WTC11 (cell line): ENCODE results near the gene RWDD1.

ENCODE experiments used
- CBFB ChIP-seq: sonication (generic); formaldehyde crosslinking; IDR thresholded peaks from 2 replicates; pipeline ENCODE4 v1.8.1; 2022; ENCODE audit warnings: mild to moderate bottlenecking, low read depth, missing genetic modification reagents
- ESRRA ChIP-seq: sonication (generic); formaldehyde crosslinking; IDR thresholded peaks from 2 replicates; pipeline ENCODE4 v1.8.1; 2022; ENCODE audit warnings: mild to moderate bottlenecking, missing genetic modification reagents, borderline replicate concordance
- NR2C2 ChIP-seq: sonication (generic); formaldehyde crosslinking; IDR thresholded peaks from 2 replicates; pipeline ENCODE4 v1.8.0; 2022; ENCODE audit warnings: mild to moderate bottlenecking, missing genetic modification reagents
- OVOL2 ChIP-seq: fragments of 250-450 bp; sonication (Bioruptor Pico); IDR thresholded peaks from 2 replicates; pipeline ENCODE4 v1.9.0; 2021; ENCODE audit warnings: mild to moderate bottlenecking, borderline replicate concordance
- SP1 ChIP-seq: sonication (generic); formaldehyde crosslinking; conservative IDR thresholded peaks from 2 replicates; pipeline ENCODE4 v1.8.1; 2022; ENCODE audit warnings: missing genetic modification reagents
- TEAD4 ChIP-seq: sonication (generic); formaldehyde crosslinking; IDR thresholded peaks from 2 replicates; pipeline ENCODE4 v1.8.0; 2022; ENCODE audit warnings: mild to moderate bottlenecking, missing genetic modification reagents
- ZNF121 ChIP-seq: sonication (generic); formaldehyde crosslinking; IDR thresholded peaks from 2 replicates; pipeline ENCODE4 v1.8.0; 2023; ENCODE audit warnings: missing genetic modification reagents
- TF ChIP-seq, protein P1 (sequence below): fragments of 200-600 bp; IDR thresholded peaks from 2 replicates; pipeline ENCODE4 v1.8.0; 2022; ENCODE audit warnings: antibody characterized with exemption
- TF ChIP-seq, protein P2 (sequence below): sonication (generic); formaldehyde crosslinking; IDR thresholded peaks from 2 replicates; pipeline ENCODE4 v1.8.0; 2022; ENCODE audit warnings: mild to moderate bottlenecking, missing genetic modification reagents
- TF ChIP-seq, protein P3 (sequence below): sonication (generic); formaldehyde crosslinking; conservative IDR thresholded peaks from 2 replicates; pipeline ENCODE4 v1.8.1; 2022; ENCODE audit warnings: mild to moderate bottlenecking, missing genetic modification reagents
- TF ChIP-seq, protein P4 (sequence below): sonication (generic); formaldehyde crosslinking; IDR thresholded peaks from 2 replicates; pipeline ENCODE4 v1.8.1; 2023; ENCODE audit warnings: mild to moderate bottlenecking, missing genetic modification reagents, borderline replicate concordance
- TF ChIP-seq, protein P5 (sequence below): sonication (generic); formaldehyde crosslinking; IDR thresholded peaks from 2 replicates; pipeline ENCODE4 v1.8.0; 2022; ENCODE audit warnings: mild to moderate bottlenecking, missing genetic modification reagents

DNA sequence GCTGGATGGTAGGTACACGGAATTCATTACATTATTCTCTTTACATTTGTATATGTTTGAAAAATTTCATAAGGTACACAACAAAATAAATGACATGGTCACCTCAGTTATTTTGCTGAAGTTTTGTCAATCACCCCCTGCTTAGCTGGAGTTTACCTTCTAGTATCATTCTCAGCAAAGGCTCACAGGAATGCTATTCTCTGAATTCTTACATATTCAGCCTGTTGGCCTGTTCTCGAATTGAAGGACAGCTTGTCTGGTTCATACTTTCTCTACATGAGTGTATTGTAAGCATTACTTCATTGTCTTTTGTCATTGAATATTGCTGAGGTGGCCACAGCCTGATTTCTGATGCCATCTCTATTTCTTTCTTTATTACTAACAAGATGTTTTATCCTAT, 47.1 kb upstream of the RWDD1 start:
- TF ChIP-seq, protein P1, sequence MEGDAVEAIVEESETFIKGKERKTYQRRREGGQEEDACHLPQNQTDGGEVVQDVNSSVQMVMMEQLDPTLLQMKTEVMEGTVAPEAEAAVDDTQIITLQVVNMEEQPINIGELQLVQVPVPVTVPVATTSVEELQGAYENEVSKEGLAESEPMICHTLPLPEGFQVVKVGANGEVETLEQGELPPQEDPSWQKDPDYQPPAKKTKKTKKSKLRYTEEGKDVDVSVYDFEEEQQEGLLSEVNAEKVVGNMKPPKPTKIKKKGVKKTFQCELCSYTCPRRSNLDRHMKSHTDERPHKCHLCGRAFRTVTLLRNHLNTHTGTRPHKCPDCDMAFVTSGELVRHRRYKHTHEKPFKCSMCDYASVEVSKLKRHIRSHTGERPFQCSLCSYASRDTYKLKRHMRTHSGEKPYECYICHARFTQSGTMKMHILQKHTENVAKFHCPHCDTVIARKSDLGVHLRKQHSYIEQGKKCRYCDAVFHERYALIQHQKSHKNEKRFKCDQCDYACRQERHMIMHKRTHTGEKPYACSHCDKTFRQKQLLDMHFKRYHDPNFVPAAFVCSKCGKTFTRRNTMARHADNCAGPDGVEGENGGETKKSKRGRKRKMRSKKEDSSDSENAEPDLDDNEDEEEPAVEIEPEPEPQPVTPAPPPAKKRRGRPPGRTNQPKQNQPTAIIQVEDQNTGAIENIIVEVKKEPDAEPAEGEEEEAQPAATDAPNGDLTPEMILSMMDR: no peak
- TF ChIP-seq NR2C2 (CRISPR knock-in tag) (no peak), ZNF121 (CRISPR knock-in tag) (no peak), TEAD4 (no peak), ESRRA (CRISPR knock-in tag) (no peak), SP1 (CRISPR knock-in tag) (no peak), CBFB (CRISPR knock-in tag) (no peak), OVOL2 (CRISPR knock-in tag) (no peak)
- TF ChIP-seq, protein P2, sequence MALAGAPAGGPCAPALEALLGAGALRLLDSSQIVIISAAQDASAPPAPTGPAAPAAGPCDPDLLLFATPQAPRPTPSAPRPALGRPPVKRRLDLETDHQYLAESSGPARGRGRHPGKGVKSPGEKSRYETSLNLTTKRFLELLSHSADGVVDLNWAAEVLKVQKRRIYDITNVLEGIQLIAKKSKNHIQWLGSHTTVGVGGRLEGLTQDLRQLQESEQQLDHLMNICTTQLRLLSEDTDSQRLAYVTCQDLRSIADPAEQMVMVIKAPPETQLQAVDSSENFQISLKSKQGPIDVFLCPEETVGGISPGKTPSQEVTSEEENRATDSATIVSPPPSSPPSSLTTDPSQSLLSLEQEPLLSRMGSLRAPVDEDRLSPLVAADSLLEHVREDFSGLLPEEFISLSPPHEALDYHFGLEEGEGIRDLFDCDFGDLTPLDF: no peak
- TF ChIP-seq, protein P3, sequence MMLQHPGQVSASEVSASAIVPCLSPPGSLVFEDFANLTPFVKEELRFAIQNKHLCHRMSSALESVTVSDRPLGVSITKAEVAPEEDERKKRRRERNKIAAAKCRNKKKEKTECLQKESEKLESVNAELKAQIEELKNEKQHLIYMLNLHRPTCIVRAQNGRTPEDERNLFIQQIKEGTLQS (CRISPR knock-in tag): no peak
- TF ChIP-seq, protein P4, sequence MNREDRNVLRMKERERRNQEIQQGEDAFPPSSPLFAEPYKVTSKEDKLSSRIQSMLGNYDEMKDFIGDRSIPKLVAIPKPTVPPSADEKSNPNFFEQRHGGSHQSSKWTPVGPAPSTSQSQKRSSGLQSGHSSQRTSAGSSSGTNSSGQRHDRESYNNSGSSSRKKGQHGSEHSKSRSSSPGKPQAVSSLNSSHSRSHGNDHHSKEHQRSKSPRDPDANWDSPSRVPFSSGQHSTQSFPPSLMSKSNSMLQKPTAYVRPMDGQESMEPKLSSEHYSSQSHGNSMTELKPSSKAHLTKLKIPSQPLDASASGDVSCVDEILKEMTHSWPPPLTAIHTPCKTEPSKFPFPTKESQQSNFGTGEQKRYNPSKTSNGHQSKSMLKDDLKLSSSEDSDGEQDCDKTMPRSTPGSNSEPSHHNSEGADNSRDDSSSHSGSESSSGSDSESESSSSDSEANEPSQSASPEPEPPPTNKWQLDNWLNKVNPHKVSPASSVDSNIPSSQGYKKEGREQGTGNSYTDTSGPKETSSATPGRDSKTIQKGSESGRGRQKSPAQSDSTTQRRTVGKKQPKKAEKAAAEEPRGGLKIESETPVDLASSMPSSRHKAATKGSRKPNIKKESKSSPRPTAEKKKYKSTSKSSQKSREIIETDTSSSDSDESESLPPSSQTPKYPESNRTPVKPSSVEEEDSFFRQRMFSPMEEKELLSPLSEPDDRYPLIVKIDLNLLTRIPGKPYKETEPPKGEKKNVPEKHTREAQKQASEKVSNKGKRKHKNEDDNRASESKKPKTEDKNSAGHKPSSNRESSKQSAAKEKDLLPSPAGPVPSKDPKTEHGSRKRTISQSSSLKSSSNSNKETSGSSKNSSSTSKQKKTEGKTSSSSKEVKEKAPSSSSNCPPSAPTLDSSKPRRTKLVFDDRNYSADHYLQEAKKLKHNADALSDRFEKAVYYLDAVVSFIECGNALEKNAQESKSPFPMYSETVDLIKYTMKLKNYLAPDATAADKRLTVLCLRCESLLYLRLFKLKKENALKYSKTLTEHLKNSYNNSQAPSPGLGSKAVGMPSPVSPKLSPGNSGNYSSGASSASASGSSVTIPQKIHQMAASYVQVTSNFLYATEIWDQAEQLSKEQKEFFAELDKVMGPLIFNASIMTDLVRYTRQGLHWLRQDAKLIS (CRISPR knock-in tag): no peak
- TF ChIP-seq, protein P5, sequence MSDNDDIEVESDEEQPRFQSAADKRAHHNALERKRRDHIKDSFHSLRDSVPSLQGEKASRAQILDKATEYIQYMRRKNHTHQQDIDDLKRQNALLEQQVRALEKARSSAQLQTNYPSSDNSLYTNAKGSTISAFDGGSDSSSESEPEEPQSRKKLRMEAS (CRISPR knock-in tag): no peak
